Smooth muscle cell (in vitro differentiated cells): Measurements from ENCODE around the gene IPO13. TPM values are rescaled to one million over a fixed set of nuclear protein-coding genes. Genes with fewer than 3 reads are reported as not detected.

ENCODE experiments used
- DNase-seq: peaks from one replicate; lab custom pipeline; 2025; ENCODE audit not compliant: unreplicated experiment; lab: John Stamatoyannopoulos, UW
- H2AFZ ChIP-seq: fragments of 200-600 bp; sonication (generic); 2 replicates; pipeline ENCODE4 v1.6.0; 2016; ENCODE audit warnings: antibody characterized with exemption, low read depth, mild to moderate bottlenecking
- H3F3A ChIP-seq: fragments of 200-600 bp; sonication (generic); 2 replicates; pipeline ENCODE4 v1.6.0; 2017; ENCODE audit warnings: antibody characterized with exemption, low read depth
- H3K27ac ChIP-seq: fragments of 200-600 bp; sonication (generic); 2 replicates; pipeline ENCODE4 v1.5.1; 2016; ENCODE audit warnings: low read depth, mild to moderate bottlenecking
- H3K27me3 ChIP-seq: fragments of 200-600 bp; sonication (generic); 2 replicates; pipeline ENCODE4 v1.6.1; 2016; ENCODE audit warnings: low read depth, mild to moderate bottlenecking
- H3K36me3 ChIP-seq: fragments of 200-600 bp; sonication (generic); 2 replicates; pipeline ENCODE4 v1.5.1; 2016; ENCODE audit warnings: low read depth
- H3K4me1 ChIP-seq: fragments of 200-600 bp; sonication (generic); 2 replicates; pipeline ENCODE4 v1.5.1; 2016; ENCODE audit warnings: low read depth
- H3K4me2 ChIP-seq: fragments of 200-600 bp; sonication (generic); 2 replicates; pipeline ENCODE4 v1.6.0; 2016; ENCODE audit warnings: mild to moderate bottlenecking
- H3K4me3 ChIP-seq: fragments of 200-600 bp; sonication (generic); 2 replicates; pipeline ENCODE4 v1.5.1; 2016; ENCODE audit warnings: mild to moderate bottlenecking
- H3K79me2 ChIP-seq: fragments of 200-600 bp; sonication (generic); 2 replicates; pipeline ENCODE4 v1.6.0; 2016; ENCODE audit warnings: low read depth, mild to moderate bottlenecking
- H3K9ac ChIP-seq: fragments of 200-600 bp; sonication (generic); 2 replicates; pipeline ENCODE4 v1.6.0; 2016; ENCODE audit warnings: low read depth
- H3K9me3 ChIP-seq: fragments of 200-600 bp; sonication (generic); replicated peaks from 2 replicates; pipeline ENCODE4 v1.5.1; 2016; ENCODE audit warnings: low read depth
- H4K20me1 ChIP-seq: fragments of 200-600 bp; sonication (generic); 2 replicates; pipeline ENCODE4 v1.6.0; 2016; ENCODE audit warnings: low read depth
- CTCF ChIP-seq: fragments of 200-600 bp; sonication (generic); IDR thresholded peaks from 2 replicates; pipeline ENCODE4 v1.5.1; 2017; ENCODE audit warnings: borderline replicate concordance, mild to moderate bottlenecking, antibody characterized with exemption; ENCODE audit not compliant: insufficient read depth, poor library complexity, severe bottlenecking
- WGBS: methylation state at CpG from one replicate; pipeline ENCODE4 v1.1.7; 2016; ENCODE audit warnings: low lambda C conversion rate; 5-methylcytosine and 5-hydroxymethylcytosine counted together
- polyA plus RNA-seq: library from polyadenylated mRNA; unstranded; fragments of >200 nt; fragmentation: Nextera tagmentation; extraction: Ambion mirVana; gene quantifications from 2 replicates; pipeline ENCODE4 v1.2.1, GENCODE V29; 2016
- total RNA-seq: library from RNA; depleted of rRNA; stranded (reverse); fragments of >200 nt; gene quantifications from 2 replicates; pipeline ENCODE4 v1.2.3, GENCODE V29; 2014

Gene IPO13
- total and polyA plus RNA-seq, 2 experiments from 2014 or later, result 10.4 to 21.2 TPM

- Histone ChIP-seq H3K4me2 (peak overlapping the region; percentile 91), H2AFZ (no peak overlapping the region), H3K27ac (no peak overlapping the region), H3K4me3 (peak overlapping the region; percentile 52), H3F3A (no peaks in the 10 kb centered on the region), H3K9ac (no peak overlapping the region), H4K20me1 (no peaks in the 10 kb centered on the region), H3K4me1 (no peaks in the 10 kb centered on the region), H3K27me3 (peaks cover 16% of the 10 kb centered on the region), H3K79me2 (no peaks in the 10 kb centered on the region), H3K9me3 (no peaks in the 10 kb centered on the region), H3K36me3 (no peaks in the 10 kb centered on the region)
- WGBS, result 37% methylated on average over 7 of the region's 8 CpGs
- DNase-seq, result no peak
- TF ChIP-seq CTCF, result no peak
These were observed 13.9 kb upstream of the IPO13 start for GRCh38 chr1:43932786-43933385.

- Histone ChIP-seq H3F3A (no peaks in the 10 kb centered on the region), H3K36me3 (no peaks in the 10 kb centered on the region), H2AFZ (no peak within 1 kb of the TSS), H3K27ac (no peak within 1 kb of the TSS), H3K9ac (peak within 1 kb of the TSS; percentile 18), H3K27me3 (peaks cover 21% of the 10 kb centered on the region), H3K4me2 (peak within 1 kb of the TSS; percentile 91), H3K9me3 (no peaks in the 10 kb centered on the region), H3K4me1 (no peaks in the 10 kb centered on the region), H3K4me3 (peak within 1 kb of the TSS; percentile 52), H3K79me2 (no peaks in the 10 kb centered on the region), H4K20me1 (no peaks in the 10 kb centered on the region)
- DNase-seq, result peak; percentile 48
- no peak for TF ChIP-seq CTCF
- 3% methylated on average over 20 of the region's 42 CpGs for WGBS
These were observed 13.2 kb upstream of the IPO13 start, which contains the start of gene ARTN for GRCh38 chr1:43933386-43934100. Gene ARTN (plus strand): TSS chr1:43933801. CDS start chr1:43935657, 1,856 bp downstream.

GRCh38 chr1:43934101-43934985 lies 12.4 kb upstream of the IPO13 start:
- peaks cover 25% of the 10 kb centered on the region for H3K27me3 ChIP-seq
- H3K9me3 ChIP-seq, result no peaks in the 10 kb centered on the region
- H2AFZ ChIP-seq, result no peak overlapping the region
- TF ChIP-seq CTCF, result peak; percentile 79
- peak overlapping the region; percentile 91 for H3K4me2 ChIP-seq
- H4K20me1 ChIP-seq, result no peaks in the 10 kb centered on the region
- no peaks in the 10 kb centered on the region for H3K79me2 ChIP-seq
- no peak overlapping the region for H3K27ac ChIP-seq
- WGBS, result 40% methylated on average over 13 of the region's 13 CpGs
- DNase-seq, result peak; percentile 12
- H3K4me1 ChIP-seq, result no peaks in the 10 kb centered on the region
- H3F3A ChIP-seq, result no peaks in the 10 kb centered on the region
- no peaks in the 10 kb centered on the region for H3K36me3 ChIP-seq
- no peak overlapping the region for H3K9ac ChIP-seq
- peak overlapping the region; percentile 52 for H3K4me3 ChIP-seq
